ENCODE data around the gene TRIP4.

The TRIP4 gene

GRCh38 chr15:64447536-64448315, 60.1 kb downstream of the TRIP4 start:
- DNase-seq (ENCODE audit: low read depth), result no peak

- no peak for DNase-seq (ENCODE audit: low read depth)
These were observed 65.5 kb downstream of the TRIP4 start for GRCh38 chr15:64452988-64453688.

GRCh38 chr15:64453689-64454037, 66.0 kb downstream of the TRIP4 start:
- no peak for DNase-seq (ENCODE audit: low read depth)

- DNase-seq (ENCODE audit: low read depth), result no peak
These were observed 66.6 kb downstream of the TRIP4 start for GRCh38 chr15:64454282-64454681.

GRCh38 chr15:64455961-64456371, 68.3 kb downstream of the TRIP4 start:
- no peak for DNase-seq (ENCODE audit: low read depth)

GRCh38 chr15:64456634-64457108, 69.0 kb downstream of the TRIP4 start:
- DNase-seq (ENCODE audit: low read depth), result no peak

GRCh38 chr15:64459066-64459781, 71.6 kb downstream of the TRIP4 start:
- no peak for DNase-seq (ENCODE audit: low read depth)

GRCh38 chr15:64460206-64460723, 72.6 kb downstream of the TRIP4 start, which contains the start of gene ZNF609:
Gene ZNF609, plus strand, starts transcription at chr15:64460578. Its CDS starts 38,842 bp downstream, at chr15:64499420.
- DNase-seq (ENCODE audit: low read depth), result peak; percentile 72

GRCh38 chr15:64460724-64461720, 73.4 kb downstream of the TRIP4 start:
- DNase-seq (ENCODE audit: low read depth), result peak; percentile 7

- DNase-seq (ENCODE audit: low read depth), result no peak
These were observed 74.1 kb downstream of the TRIP4 start for GRCh38 chr15:64461721-64462162.

GRCh38 chr15:64462492-64462891, 74.9 kb downstream of the TRIP4 start:
- no peak for DNase-seq (ENCODE audit: low read depth)

- peak; percentile 5 for DNase-seq (ENCODE audit: low read depth)
These were observed 76.8 kb downstream of the TRIP4 start for GRCh38 chr15:64464276-64465005.

- no peak for DNase-seq (ENCODE audit: low read depth)
These were observed 78.9 kb downstream of the TRIP4 start for GRCh38 chr15:64466408-64467141.

- DNase-seq (ENCODE audit: low read depth), result no peak
These were observed 84.5 kb downstream of the TRIP4 start for GRCh38 chr15:64472161-64472560.

GRCh38 chr15:64474846-64475245, 87.2 kb downstream of the TRIP4 start:
- no peak for DNase-seq (ENCODE audit: low read depth)

GRCh38 chr15:64476550-64476949, 88.9 kb downstream of the TRIP4 start:
- no peak for DNase-seq (ENCODE audit: low read depth)

- DNase-seq (ENCODE audit: low read depth), result no peak
These were observed 91.2 kb downstream of the TRIP4 start for GRCh38 chr15:64478863-64479262.

GRCh38 chr15:64480891-64481290, 93.3 kb downstream of the TRIP4 start:
- DNase-seq (ENCODE audit: low read depth), result no peak

- no peak for DNase-seq (ENCODE audit: low read depth)
These were observed 96.1 kb downstream of the TRIP4 start for GRCh38 chr15:64483749-64484148.

- DNase-seq (ENCODE audit: low read depth), result no peak
These were observed 98.2 kb downstream of the TRIP4 start for GRCh38 chr15:64485796-64486195.

All from activated gamma-delta T cell treated with anti-CD3 and anti-CD28 coated beads, Interleukin-2, amount 50 U/mL, for 16 hours (primary cell).